ENCODE data around the gene PHLDA1.

DNA sequence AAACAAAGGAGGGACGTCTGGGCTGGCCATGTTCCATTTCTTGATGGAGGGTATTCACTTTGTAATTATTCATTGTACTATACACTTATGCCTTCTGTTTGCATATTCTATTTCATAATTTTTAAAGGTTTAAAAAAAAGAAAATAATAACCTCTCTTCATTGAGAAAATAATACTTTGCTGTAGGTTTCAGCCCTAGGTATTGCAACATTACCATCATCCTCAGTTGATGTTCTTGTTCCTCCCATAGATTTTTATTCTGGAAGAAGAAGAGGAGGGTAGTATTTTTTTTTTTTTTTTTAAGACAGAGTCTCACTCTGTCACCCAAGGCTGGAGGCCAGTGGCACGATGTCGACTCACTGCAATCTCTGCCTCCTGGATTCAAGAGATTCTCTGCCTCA lies 54.7 kb downstream of the PHLDA1 start:
- TF ChIP-seq, protein P1, sequence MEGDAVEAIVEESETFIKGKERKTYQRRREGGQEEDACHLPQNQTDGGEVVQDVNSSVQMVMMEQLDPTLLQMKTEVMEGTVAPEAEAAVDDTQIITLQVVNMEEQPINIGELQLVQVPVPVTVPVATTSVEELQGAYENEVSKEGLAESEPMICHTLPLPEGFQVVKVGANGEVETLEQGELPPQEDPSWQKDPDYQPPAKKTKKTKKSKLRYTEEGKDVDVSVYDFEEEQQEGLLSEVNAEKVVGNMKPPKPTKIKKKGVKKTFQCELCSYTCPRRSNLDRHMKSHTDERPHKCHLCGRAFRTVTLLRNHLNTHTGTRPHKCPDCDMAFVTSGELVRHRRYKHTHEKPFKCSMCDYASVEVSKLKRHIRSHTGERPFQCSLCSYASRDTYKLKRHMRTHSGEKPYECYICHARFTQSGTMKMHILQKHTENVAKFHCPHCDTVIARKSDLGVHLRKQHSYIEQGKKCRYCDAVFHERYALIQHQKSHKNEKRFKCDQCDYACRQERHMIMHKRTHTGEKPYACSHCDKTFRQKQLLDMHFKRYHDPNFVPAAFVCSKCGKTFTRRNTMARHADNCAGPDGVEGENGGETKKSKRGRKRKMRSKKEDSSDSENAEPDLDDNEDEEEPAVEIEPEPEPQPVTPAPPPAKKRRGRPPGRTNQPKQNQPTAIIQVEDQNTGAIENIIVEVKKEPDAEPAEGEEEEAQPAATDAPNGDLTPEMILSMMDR (IDR thresholded peaks at IDR 0.05): no peak
- no peak for TF ChIP-seq POLR2AphosphoS5 (IDR thresholded peaks at IDR 0.05; ENCODE audit: low read depth, low read length)
- TF ChIP-seq, protein P2, sequence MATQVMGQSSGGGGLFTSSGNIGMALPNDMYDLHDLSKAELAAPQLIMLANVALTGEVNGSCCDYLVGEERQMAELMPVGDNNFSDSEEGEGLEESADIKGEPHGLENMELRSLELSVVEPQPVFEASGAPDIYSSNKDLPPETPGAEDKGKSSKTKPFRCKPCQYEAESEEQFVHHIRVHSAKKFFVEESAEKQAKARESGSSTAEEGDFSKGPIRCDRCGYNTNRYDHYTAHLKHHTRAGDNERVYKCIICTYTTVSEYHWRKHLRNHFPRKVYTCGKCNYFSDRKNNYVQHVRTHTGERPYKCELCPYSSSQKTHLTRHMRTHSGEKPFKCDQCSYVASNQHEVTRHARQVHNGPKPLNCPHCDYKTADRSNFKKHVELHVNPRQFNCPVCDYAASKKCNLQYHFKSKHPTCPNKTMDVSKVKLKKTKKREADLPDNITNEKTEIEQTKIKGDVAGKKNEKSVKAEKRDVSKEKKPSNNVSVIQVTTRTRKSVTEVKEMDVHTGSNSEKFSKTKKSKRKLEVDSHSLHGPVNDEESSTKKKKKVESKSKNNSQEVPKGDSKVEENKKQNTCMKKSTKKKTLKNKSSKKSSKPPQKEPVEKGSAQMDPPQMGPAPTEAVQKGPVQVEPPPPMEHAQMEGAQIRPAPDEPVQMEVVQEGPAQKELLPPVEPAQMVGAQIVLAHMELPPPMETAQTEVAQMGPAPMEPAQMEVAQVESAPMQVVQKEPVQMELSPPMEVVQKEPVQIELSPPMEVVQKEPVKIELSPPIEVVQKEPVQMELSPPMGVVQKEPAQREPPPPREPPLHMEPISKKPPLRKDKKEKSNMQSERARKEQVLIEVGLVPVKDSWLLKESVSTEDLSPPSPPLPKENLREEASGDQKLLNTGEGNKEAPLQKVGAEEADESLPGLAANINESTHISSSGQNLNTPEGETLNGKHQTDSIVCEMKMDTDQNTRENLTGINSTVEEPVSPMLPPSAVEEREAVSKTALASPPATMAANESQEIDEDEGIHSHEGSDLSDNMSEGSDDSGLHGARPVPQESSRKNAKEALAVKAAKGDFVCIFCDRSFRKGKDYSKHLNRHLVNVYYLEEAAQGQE (IDR thresholded peaks at IDR 0.05; ENCODE audit: insufficient read depth in 1 of 2, low read depth in 2 of 2, low read length in 1 of 2): no peak

Data from Panc1 (cell line).